ENCODE data around the gene IL1RL2. TPM values are rescaled to one million over a fixed set of nuclear protein-coding genes. Genes with fewer than 3 reads are reported as not detected.
A peak's percentile ranks its signal among the peaks of the same experiment; 100 is the strongest.

IL1RL2 gene
- total RNA-seq, 2 donors from 2014 or later: 1.4 to 3.8 TPM

DNA sequence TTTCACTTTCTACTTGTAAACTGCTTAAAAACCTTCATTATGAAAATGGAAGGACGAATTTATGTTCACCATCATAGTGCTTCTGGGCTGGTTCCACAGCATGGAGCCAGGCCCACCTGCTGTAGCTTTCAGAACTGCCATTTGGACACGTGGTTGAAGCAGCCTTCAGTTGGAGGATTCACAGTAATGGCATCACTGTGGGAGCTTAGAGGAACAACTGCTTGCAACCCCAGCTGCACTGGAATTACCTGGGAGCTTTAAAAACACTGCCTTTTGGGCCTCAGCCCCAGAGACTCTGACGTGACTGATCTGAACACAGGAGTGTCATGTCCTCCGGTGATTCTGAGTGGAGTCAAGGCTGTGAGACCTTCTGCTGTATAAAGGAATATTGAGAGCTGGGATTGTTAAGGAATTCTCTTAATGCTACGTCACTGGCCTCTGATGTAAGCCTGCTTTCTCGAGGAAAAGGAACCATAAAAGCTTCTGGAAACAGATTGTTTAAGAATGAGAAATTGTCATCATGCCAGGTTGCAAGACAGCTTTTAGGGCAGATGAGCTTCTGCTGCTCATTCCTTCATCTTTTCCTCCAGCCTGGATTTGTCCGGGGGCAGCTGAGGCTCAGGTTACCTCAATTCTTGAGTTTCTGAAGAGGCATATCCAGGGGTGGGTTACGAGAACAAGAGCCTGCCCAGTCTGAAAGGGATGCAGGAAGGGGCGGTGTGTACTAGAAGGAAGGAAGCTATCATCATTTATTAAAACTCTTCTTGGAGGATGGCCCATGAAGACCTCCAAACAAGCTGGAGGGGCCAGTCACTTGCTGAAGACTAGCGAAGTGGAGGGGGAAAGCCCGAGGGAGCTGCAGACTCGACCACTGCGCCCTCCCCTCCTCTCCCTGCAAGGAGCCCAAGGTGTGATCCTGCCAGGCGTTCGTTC lies 45.5 kb upstream of the IL1RL2 start:
- 56% methylated on average over 15 of the region's 15 CpGs for WGBS
- Histone ChIP-seq H3K4me1 (replicated peaks) (peaks cover 5% of the 10 kb centered on the region), H3K36me3 (no peaks in the 10 kb centered on the region), H3K27me3 (replicated peaks; ENCODE audit: insufficient read depth) (no peaks in the 10 kb centered on the region), H3K9me3 (no peaks in the 10 kb centered on the region), H3K27ac (peak overlapping the region; percentile 98), H3K4me3 (peak overlapping the region; percentile 67 to 75)
- TF ChIP-seq, protein P1, sequence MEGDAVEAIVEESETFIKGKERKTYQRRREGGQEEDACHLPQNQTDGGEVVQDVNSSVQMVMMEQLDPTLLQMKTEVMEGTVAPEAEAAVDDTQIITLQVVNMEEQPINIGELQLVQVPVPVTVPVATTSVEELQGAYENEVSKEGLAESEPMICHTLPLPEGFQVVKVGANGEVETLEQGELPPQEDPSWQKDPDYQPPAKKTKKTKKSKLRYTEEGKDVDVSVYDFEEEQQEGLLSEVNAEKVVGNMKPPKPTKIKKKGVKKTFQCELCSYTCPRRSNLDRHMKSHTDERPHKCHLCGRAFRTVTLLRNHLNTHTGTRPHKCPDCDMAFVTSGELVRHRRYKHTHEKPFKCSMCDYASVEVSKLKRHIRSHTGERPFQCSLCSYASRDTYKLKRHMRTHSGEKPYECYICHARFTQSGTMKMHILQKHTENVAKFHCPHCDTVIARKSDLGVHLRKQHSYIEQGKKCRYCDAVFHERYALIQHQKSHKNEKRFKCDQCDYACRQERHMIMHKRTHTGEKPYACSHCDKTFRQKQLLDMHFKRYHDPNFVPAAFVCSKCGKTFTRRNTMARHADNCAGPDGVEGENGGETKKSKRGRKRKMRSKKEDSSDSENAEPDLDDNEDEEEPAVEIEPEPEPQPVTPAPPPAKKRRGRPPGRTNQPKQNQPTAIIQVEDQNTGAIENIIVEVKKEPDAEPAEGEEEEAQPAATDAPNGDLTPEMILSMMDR (IDR thresholded peaks at IDR 0.05): no peak
- no peak for TF ChIP-seq POLR2AphosphoS5 (IDR thresholded peaks at IDR 0.05)
- TF ChIP-seq POLR2A (IDR thresholded peaks at IDR 0.05): peak; percentile 14
- intact Hi-C loops (cut with DNase I): loop anchor here (2.0 kb wide), 1 partner anchor 36 kb away; no protein-coding TSS in a partner anchor
- DNase-seq (ENCODE audit: low spot score): no peak

- intact Hi-C loops (cut with DNase I): loop anchor here (2.0 kb wide), 1 partner anchor 37 kb away; no protein-coding TSS in a partner anchor
- WGBS: 10% methylated on average over 42 of the region's 65 CpGs
- Histone ChIP-seq H3K4me3 (peak within 1 kb of the TSS; percentile 67 to 75), H3K27ac (peak within 1 kb of the TSS; percentile 98), H3K27me3 (replicated peaks; ENCODE audit: insufficient read depth) (no peaks in the 10 kb centered on the region), H3K36me3 (no peaks in the 10 kb centered on the region), H3K9me3 (no peaks in the 10 kb centered on the region), H3K4me1 (replicated peaks) (peaks cover 5% of the 10 kb centered on the region)
- DNase-seq (ENCODE audit: low spot score): peak; percentile 62
- peak; percentile 73 for TF ChIP-seq POLR2A (IDR thresholded peaks at IDR 0.05)
- TF ChIP-seq, protein P1 (IDR thresholded peaks at IDR 0.05): no peak
Measured at GRCh38 chr2:102141970-102142828, 44.6 kb upstream of the IL1RL2 start, which contains the start of gene IL1R1. IL1R1 (plus strand) TSS chr2:102142746; CDS start chr2:102157725, 14,979 bp downstream.

DNA sequence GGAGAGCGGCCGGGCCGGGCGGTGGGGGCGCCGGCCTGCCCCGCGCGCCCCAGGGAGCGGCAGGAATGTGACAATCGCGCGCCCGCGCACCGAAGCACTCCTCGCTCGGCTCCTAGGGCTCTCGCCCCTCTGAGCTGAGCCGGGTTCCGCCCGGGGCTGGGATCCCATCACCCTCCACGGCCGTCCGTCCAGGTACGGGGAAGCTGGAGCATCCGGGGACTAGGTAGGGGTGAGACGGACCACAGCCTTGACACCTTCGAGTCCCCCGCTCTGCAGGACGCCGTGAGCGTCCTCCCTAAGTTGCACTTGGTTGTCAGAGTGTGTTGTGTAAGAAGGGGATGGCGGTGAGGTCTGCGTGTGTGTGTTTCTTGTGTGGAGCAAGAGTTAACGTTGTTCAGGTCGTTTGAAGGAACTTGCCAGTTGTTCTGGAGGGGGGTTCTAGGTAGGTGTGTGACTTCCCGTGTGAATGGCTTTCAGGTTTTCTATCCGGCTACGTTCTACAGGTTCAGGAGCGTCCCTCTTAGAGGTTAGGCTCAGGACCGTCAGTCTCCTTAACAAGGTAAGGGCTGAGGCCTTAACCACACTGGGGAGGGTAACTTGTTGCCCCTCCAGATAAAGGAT lies 43.9 kb upstream of the IL1RL2 start:
- peaks cover 5% of the 10 kb centered on the region for H3K4me1 ChIP-seq (replicated peaks)
- WGBS: 9% methylated on average over 28 of the region's 42 CpGs

DNA sequence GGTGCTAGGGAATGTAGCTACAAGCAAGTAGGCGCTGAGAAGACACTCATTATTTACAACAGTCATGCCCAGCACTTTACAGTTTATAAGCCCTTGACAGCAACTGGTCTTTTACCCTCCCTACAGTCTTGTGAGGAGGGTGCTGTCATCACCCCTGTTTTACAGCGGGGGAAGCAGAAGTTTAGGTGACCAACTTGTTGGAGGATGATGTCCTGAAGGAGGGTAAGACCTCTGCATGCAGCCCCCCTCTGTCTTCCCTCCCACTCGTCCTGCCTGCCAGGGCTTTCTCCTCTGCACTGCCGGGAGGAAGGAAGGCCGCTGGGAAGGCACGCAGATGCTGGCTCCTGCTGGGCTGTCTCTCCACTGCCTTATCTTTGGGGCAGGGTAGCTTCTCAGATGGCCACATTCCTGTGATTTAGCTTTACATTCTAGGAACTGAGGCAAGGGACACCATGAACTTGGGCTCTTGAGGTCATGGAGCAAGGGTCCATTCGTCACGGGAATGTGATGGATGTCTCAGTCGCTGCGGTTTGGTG lies 43.3 kb upstream of the IL1RL2 start:
- TF ChIP-seq, protein P1 (IDR thresholded peaks at IDR 0.05): no peak
- TF ChIP-seq POLR2A (IDR thresholded peaks at IDR 0.05) (no peak), POLR2AphosphoS5 (IDR thresholded peaks at IDR 0.05) (no peak)
- H3K36me3 ChIP-seq: no peaks in the 10 kb centered on the region
- intact Hi-C loops (cut with DNase I): no loop called here
- H3K9me3 ChIP-seq: no peaks in the 10 kb centered on the region
- H3K4me3 ChIP-seq: peak overlapping the region; percentile 67 to 75
- no peak for DNase-seq (ENCODE audit: low spot score)
- H3K4me1 ChIP-seq (replicated peaks): peaks cover 5% of the 10 kb centered on the region
- WGBS: 53% methylated on average over 10 of the region's 10 CpGs
- H3K27ac ChIP-seq: peak overlapping the region; percentile 98
- no peaks in the 10 kb centered on the region for H3K27me3 ChIP-seq (replicated peaks; ENCODE audit: insufficient read depth)

More for the DNA sequence above, 43.9 kb upstream of the IL1RL2 start:
- Histone ChIP-seq H3K36me3 (no peaks in the 10 kb centered on the region), H3K4me3 (peak overlapping the region; percentile 67 to 75), H3K9me3 (no peaks in the 10 kb centered on the region), H3K27me3 (replicated peaks; ENCODE audit: insufficient read depth) (no peaks in the 10 kb centered on the region), H3K27ac (peak overlapping the region; percentile 98)
- no peak for DNase-seq (ENCODE audit: low spot score)
- intact Hi-C loops (cut with DNase I): no loop called here
- no peak for TF ChIP-seq POLR2AphosphoS5 (IDR thresholded peaks at IDR 0.05)
- TF ChIP-seq POLR2A (IDR thresholded peaks at IDR 0.05): no peak
- TF ChIP-seq, protein P1 (IDR thresholded peaks at IDR 0.05): no peak
